ENCODE measurements around the gene CBX5.

DNA sequence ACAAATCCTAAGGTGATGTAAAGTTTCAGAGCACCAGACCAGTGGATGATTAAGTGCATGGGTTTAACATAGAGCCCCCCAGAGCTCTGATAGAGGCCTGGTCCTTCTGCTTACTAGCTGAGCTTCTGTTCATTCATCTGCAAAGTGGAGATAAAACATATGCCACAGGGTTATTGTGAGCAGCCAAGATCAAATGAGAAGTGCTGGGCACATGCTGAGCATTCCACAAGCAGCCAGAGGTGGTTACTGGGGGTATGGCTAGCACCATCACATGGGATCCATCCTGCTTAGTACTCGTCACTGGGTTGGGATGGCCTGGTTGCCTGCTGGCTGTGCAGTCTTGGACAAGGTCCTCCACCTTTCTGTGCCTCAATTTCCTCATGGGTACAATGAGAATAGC lies 73.1 kb downstream of the CBX5 start:
- TF ChIP-seq IRF4 (IDR thresholded peaks at IDR 0.05; ENCODE audit: low read depth, low read length) (no peak), EP300 (IDR thresholded peaks at IDR 0.05; ENCODE audit: borderline replicate concordance in 1 of 2, control insufficient read depth in 1 of 2, low read depth in 2 of 2, low read length in 2 of 2) (no peak), HDAC6 (IDR thresholded peaks at IDR 0.05; ENCODE audit: unreplicated experiment) (no peak), POLR2A (IDR thresholded peaks at IDR 0.05; ENCODE audit: low read depth, low read length) (no peak), ZNF217 (IDR thresholded peaks at IDR 0.05) (no peak), SRF (IDR thresholded peaks at IDR 0.05; ENCODE audit: low read depth in 2 of 2, low read length in 2 of 2) (no peak), ATF7 (IDR thresholded peaks at IDR 0.05; ENCODE audit: low read depth) (no peak), RCOR1 (conservative IDR thresholded peaks at IDR 0.05; ENCODE audit: low read depth, low read length) (no peak), ASH2L (IDR thresholded peaks at IDR 0.05; ENCODE audit: borderline replicate concordance, low read depth) (no peak), NRF1 (conservative IDR thresholded peaks at IDR 0.05; ENCODE audit: low read depth, low read length) (no peak)
- TF ChIP-seq, protein P1, sequence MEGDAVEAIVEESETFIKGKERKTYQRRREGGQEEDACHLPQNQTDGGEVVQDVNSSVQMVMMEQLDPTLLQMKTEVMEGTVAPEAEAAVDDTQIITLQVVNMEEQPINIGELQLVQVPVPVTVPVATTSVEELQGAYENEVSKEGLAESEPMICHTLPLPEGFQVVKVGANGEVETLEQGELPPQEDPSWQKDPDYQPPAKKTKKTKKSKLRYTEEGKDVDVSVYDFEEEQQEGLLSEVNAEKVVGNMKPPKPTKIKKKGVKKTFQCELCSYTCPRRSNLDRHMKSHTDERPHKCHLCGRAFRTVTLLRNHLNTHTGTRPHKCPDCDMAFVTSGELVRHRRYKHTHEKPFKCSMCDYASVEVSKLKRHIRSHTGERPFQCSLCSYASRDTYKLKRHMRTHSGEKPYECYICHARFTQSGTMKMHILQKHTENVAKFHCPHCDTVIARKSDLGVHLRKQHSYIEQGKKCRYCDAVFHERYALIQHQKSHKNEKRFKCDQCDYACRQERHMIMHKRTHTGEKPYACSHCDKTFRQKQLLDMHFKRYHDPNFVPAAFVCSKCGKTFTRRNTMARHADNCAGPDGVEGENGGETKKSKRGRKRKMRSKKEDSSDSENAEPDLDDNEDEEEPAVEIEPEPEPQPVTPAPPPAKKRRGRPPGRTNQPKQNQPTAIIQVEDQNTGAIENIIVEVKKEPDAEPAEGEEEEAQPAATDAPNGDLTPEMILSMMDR (IDR thresholded peaks at IDR 0.05 in 2 of 3, conservative IDR thresholded peaks at IDR 0.05 in 1 of 3; ENCODE audit: control insufficient read depth in 2 of 3, extremely low read depth in 1 of 3, insufficient read depth in 1 of 3, low read depth in 3 of 3, low read length in 3 of 3) = no peak

All from GM12878 (cell line).